GM13976 (cell line): ENCODE measurements around the gene SCART1.
"Not testable (repeated sequence)": the region's sequence is repeated elsewhere in the genome, so short reads cannot be mapped to it uniquely, and the experiment has no call there.

Experiments used
- DNase-seq: peaks from one replicate; pipeline ENCODE4 v3.0.0; 2012; ENCODE audit warnings: low spot score
- in situ Hi-C: fragments of 300-500 bp; cut with MboI; formaldehyde crosslinking; loops from one replicate; pipeline ENCODE4 v1.12.0; 2022; ENCODE audit warnings: low sequenced_read_pairs, mixed read lengths, inconsistent platforms; ENCODE audit not compliant: unreplicated experiment
- TF ChIP-seq, protein P1 (sequence below): IDR thresholded peaks from 2 replicates; pipeline ENCODE4 v1.5.1; 2012; ENCODE audit warnings: borderline replicate concordance, mild to moderate bottlenecking; ENCODE audit not compliant: insufficient read depth; ENCODE audit errors: extremely low read depth, missing control alignments, control extremely low read depth

SCART1 gene

DNA sequence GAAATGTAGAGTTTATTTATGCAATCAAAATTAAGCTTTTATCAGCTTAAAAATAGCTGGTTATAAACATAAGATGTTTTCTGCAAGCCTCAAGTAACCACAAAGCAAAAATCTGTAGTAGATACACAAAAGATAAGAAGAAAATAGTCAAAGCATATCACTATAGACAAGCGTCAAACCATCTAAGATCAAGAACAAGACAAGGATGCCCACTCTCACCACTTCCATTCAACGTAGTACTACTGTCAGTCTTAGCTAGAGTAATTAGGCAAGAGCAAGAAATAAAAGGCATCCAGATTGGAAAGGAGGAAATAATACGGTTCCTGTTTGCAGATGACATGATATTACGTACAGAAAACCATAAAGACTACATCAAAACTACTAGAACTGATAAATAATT, 56.0 kb downstream of the SCART1 start:
- in situ Hi-C loops, result no loop called here
- TF ChIP-seq, protein P1, sequence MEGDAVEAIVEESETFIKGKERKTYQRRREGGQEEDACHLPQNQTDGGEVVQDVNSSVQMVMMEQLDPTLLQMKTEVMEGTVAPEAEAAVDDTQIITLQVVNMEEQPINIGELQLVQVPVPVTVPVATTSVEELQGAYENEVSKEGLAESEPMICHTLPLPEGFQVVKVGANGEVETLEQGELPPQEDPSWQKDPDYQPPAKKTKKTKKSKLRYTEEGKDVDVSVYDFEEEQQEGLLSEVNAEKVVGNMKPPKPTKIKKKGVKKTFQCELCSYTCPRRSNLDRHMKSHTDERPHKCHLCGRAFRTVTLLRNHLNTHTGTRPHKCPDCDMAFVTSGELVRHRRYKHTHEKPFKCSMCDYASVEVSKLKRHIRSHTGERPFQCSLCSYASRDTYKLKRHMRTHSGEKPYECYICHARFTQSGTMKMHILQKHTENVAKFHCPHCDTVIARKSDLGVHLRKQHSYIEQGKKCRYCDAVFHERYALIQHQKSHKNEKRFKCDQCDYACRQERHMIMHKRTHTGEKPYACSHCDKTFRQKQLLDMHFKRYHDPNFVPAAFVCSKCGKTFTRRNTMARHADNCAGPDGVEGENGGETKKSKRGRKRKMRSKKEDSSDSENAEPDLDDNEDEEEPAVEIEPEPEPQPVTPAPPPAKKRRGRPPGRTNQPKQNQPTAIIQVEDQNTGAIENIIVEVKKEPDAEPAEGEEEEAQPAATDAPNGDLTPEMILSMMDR, result no peak
- DNase-seq, result no peak

DNA sequence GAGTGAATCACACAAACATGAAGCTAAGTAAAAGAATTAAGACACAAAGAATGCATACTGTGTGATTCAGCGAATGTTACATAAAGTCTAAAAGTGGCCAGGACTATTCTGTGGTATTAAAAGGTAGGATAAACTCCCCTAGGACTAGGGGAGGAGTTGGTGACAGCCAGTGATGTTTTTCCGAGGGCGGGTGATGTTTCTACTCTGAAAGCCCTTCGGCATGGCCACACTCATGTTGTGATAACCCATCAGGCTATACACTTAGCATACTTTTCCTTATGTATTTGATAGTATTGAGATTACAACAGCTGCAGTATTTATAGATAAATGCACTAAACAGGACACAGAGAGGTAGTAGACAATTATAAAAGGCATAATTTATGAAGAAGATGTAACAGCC, 57.7 kb downstream of the SCART1 start:
- in situ Hi-C loops, result no loop called here
- TF ChIP-seq, protein P1, result no peak

GRCh38 chr10:133511907-133512528, 58.3 kb downstream of the SCART1 start:
- in situ Hi-C loops, result no loop called here
- DNase-seq, result no peak
- TF ChIP-seq, protein P1, result no peak

More for the DNA sequence above, 57.7 kb downstream of the SCART1 start:
- no peak for DNase-seq

GRCh38 chr10:133515471-133515870, 61.7 kb downstream of the SCART1 start:
- no peak for DNase-seq
- TF ChIP-seq, protein P1, result no peak
- in situ Hi-C loops, result no loop called here

GRCh38 chr10:133516057-133516456, 62.3 kb downstream of the SCART1 start:
- TF ChIP-seq, protein P1, result no peak
- in situ Hi-C loops, result no loop called here
- no peak for DNase-seq

DNA sequence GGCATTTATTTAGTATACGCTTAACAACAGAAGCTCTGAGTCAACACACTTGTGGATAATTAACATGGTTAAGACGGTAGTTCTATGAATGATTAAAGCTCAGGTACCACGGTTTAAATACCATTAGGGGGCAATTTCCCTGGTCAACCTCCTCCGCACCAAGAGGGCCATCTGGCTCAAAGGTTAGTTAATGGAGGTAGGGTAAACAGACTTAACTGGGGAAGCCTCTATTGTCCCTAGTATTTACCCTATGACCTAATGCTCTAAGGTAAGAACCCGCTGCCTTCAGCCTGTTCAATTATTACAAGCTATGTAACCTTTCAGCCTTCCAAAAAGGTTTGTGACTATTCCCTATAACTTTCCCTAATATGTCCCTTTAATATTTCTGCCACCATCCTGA, 64.8 kb downstream of the SCART1 start:
- DNase-seq, in situ Hi-C loops: not testable (repeated sequence)
